ENCODE measurements around the gene RPS24.

Gene RPS24

DNA sequence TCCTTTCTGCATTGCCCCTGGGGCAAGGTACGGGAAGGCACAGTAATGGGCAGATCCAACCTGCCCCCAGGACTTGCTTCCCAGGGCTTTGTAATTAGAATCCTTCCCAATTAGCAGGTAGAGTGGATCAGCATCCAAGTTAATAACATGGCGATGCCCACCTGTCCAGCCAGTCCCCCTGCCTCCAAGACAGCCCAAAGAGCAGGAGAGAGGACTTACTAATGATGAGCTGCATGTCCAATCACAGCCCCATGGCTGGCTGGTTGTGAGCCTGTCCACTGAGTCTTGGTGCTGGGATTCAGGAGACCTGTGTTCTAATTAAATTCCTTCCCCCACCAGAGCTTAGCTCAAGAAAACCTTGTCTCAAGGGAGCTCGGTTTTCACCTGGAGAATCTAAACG lies 49.0 kb downstream of the RPS24 start:
- DNase-seq (ENCODE audit: low spot score) (no peak), FAIRE-seq (no peak)

All from RCC 7860 (cell line).